GM18508 (cell line): ENCODE measurements around the gene KRT86.
"Not testable (repeated sequence)": the region's sequence is repeated elsewhere in the genome, so short reads cannot be mapped to it uniquely, and the experiment has no call there.

Source experiments
- ATAC-seq: cut with Tn5 transposase; IDR thresholded peaks from one replicate; pipeline ENCODE4 v1.9.1; 2021; ENCODE audit warnings: moderate number of reproducible peaks; ENCODE audit not compliant: insufficient read depth, unreplicated experiment

The KRT86 gene

GRCh38 chr12:52307836-52308805 is 33.7 kb downstream of the KRT86 start:
- no peak for ATAC-seq

GRCh38 chr12:52308806-52309425 is 34.5 kb downstream of the KRT86 start:
- no peak for ATAC-seq

GRCh38 chr12:52310622-52311284 is 36.3 kb downstream of the KRT86 start:
- ATAC-seq = no peak

GRCh38 chr12:52311285-52311648 is 36.8 kb downstream of the KRT86 start:
- ATAC-seq = no peak

GRCh38 chr12:52312086-52312485 is 37.6 kb downstream of the KRT86 start:
- no peak for ATAC-seq

- ATAC-seq = no peak
These were observed 39.0 kb downstream of the KRT86 start for GRCh38 chr12:52313461-52313860.

GRCh38 chr12:52313926-52314325 is 39.5 kb downstream of the KRT86 start:
- ATAC-seq = no peak

- ATAC-seq = no peak
These were observed 40.1 kb downstream of the KRT86 start for GRCh38 chr12:52314511-52314910.

- not testable (repeated sequence) for ATAC-seq
These were observed 41.3 kb downstream of the KRT86 start for GRCh38 chr12:52315721-52316120.

GRCh38 chr12:52316290-52316689 is 41.8 kb downstream of the KRT86 start:
- no peak for ATAC-seq

- ATAC-seq = no peak
These were observed 42.3 kb downstream of the KRT86 start for GRCh38 chr12:52316701-52317100.

GRCh38 chr12:52317468-52318052 is 43.1 kb downstream of the KRT86 start:
- ATAC-seq = no peak

GRCh38 chr12:52318241-52318990 is 44.0 kb downstream of the KRT86 start:
- no peak for ATAC-seq

GRCh38 chr12:52319097-52319496 is 44.7 kb downstream of the KRT86 start:
- ATAC-seq = no peak

- no peak for ATAC-seq
These were observed 46.4 kb downstream of the KRT86 start, which contains the start of gene KRT83 for GRCh38 chr12:52320784-52321400. Gene KRT83, minus strand, starts transcription at chr12:52321398. Its CDS starts 63 bp downstream, at chr12:52321335.

GRCh38 chr12:52321418-52321817 is 47.0 kb downstream of the KRT86 start:
- no peak for ATAC-seq

- ATAC-seq = no peak
These were observed 47.6 kb downstream of the KRT86 start for GRCh38 chr12:52322069-52322468.

- ATAC-seq = no peak
These were observed 48.6 kb downstream of the KRT86 start for GRCh38 chr12:52323001-52323400.

GRCh38 chr12:52323416-52324152 is 49.1 kb downstream of the KRT86 start:
- ATAC-seq = no peak
